ENCODE data around the gene UBC. TPM values are rescaled to one million over a fixed set of nuclear protein-coding genes. Genes with fewer than 3 reads are reported as not detected.
A peak's percentile ranks its signal among the peaks of the same experiment; 100 is the strongest.

The UBC gene
- total RNA-seq, 1 experiment from 2014 or later, result 1,166 TPM

GRCh38 chr12:124864326-124864752, 50.1 kb downstream of the UBC start:
- no peak for DNase-seq
- Histone ChIP-seq H3K9me3 (no peaks in the 10 kb centered on the region), H3K36me3 (peaks cover 4% of the 10 kb centered on the region; the same call in 1 of the 2 replicates), H3K4me3 (peak overlapping the region; percentile 77), H3K27me3 (no peaks in the 10 kb centered on the region)

DNA sequence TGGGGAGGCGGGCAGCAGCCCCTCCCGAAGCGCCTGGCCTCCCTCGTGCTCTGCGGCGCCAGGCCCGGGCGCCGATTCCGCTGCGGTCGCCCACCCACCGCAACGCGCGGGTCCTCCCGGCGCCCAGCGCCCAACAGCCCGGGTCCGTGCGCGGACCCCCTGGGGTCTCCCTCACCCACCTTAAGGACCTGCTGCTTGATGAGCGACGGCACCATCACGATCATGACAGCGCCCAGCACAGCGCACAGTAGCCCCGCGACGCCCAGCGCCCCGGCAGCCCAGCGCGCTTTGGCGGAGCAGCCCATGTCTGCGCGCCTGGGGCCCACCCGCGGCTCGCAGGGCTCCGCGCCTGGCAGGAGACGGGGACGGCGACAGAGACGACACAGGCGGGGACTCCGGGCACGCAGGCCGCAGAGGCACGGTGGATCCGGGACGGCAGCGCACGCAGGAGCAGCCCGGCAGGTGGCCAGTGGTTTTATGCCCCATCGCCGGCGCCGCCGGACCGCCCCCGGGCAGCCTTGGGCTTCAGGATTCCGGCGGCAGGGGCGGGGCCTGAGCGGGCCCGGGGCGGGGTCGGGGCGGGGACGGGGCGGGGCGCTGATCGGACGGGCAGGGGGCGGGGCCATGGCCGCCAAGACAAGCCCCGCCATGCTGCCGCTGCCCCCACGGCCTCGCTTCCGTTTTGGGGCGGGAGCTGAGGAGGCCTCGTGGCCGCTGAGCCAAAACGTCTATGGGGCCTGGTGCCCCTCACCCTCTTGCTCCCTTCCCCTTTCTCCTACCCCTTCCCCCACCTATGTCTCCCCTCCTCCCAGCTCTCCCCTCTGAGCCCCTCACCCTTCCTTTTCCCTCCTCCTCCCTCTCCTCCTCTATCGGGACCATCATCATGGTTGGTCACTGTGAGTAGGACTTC, 50.8 kb downstream of the UBC start, which contains the start of gene SCARB1:
SCARB1 (minus strand) TSS at position 449 of the 910 bp plus-strand sequence; CDS start at position 305, 144 bp downstream.
- Histone ChIP-seq H3K9me3 (no peaks in the 10 kb centered on the region), H3K4me3 (peak within 1 kb of the TSS; percentile 77), H3K36me3 (peaks cover 4% of the 10 kb centered on the region; the same call in 1 of the 2 replicates), H3K27me3 (no peaks in the 10 kb centered on the region)
- peak; percentile 78 for DNase-seq

GRCh38 chr12:124862768-124863415, 51.6 kb downstream of the UBC start:
- H3K9me3 ChIP-seq, result no peaks in the 10 kb centered on the region
- H3K36me3 ChIP-seq, result peaks cover 4% of the 10 kb centered on the region; the same call in 1 of the 2 replicates
- peak overlapping the region; percentile 77 for H3K4me3 ChIP-seq
- H3K27me3 ChIP-seq, result no peaks in the 10 kb centered on the region
- peak; percentile 36 for DNase-seq

DNA sequence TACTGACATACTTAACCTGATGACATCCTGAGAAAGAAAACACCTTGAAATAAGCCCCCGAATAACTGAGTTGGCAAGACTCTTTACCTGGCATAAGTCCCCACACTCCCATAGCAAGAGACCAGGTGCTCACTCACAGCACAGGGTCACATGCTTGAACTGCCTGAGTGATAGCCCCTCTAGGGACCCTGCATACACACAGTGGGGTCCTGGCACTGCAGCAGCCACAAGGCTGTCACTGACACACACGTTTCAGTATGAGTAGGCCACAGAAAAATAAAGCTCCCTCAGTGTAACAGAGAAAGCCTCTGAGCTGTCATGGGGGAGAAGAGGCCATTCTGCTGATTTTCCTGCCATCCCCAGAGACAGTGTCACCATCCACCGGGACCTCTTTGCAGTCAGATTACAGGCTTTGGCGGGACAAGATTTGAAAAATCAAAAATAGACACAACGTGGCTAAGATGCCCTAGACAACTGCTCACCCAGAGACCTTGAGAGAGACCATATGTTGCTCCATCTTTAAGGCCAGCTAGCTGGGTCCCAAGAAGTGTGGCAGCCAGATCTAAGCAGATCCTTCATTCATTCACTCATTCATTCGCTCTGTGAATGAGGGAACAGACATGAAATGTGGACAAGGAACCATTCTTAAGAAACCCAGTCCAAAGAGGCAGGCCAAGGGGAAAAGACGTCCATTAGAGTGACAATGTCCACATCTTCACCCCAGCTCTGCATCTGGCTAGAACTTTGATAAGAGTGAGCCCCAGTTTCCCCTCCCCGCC, 52.4 kb downstream of the UBC start:
- H3K4me3 ChIP-seq, result peak overlapping the region; percentile 77
- no peak for DNase-seq
- H3K9me3 ChIP-seq, result no peaks in the 10 kb centered on the region
- H3K27me3 ChIP-seq, result no peaks in the 10 kb centered on the region
- H3K36me3 ChIP-seq, result peaks cover 4% of the 10 kb centered on the region; the same call in 1 of the 2 replicates

Other genes starting within 250 kb of the UBC start
- 35.4 and 66.8 TPM in 2 replicates for gene SCARB1, start 50.8 kb downstream of the UBC start, total RNA-seq (2014; rRNA removed; shearing (Covaris generic); ENCODE audit: low replicate concordance)
- 29.3 and 41.6 TPM in 2 replicates for gene DHX37, start 74.5 kb upstream of the UBC start, total RNA-seq (2014; rRNA removed; shearing (Covaris generic); ENCODE audit: low replicate concordance)
- gene BRI3BP, start 79.0 kb upstream of the UBC start, total RNA-seq (2014; rRNA removed; shearing (Covaris generic); ENCODE audit: low replicate concordance), result 13.8 and 14.9 TPM in 2 replicates
- 6.8 and 16.0 TPM in 2 replicates for gene AACS, start 150.8 kb upstream of the UBC start, total RNA-seq (2014; rRNA removed; shearing (Covaris generic); ENCODE audit: low replicate concordance)

Measured in MG63 (cell line).